GM23338 (cell line): Measurements from ENCODE around the gene VAPB. TPM values are rescaled to one million over a fixed set of nuclear protein-coding genes. Genes with fewer than 3 reads are reported as not detected.

ENCODE experiments used
- ATAC-seq: fragments of 200-7000 bp; cut with Tn5 transposase; 3 replicates; pipeline ENCODE4 v1.9.1; 2020
- DNase-seq: peaks from one replicate; pipeline ENCODE4 v3.0.0-alpha.2; 2015; ENCODE audit warnings: low spot score
- H2AFZ ChIP-seq: fragments of 200-600 bp; sonication (generic); 2 replicates; pipeline ENCODE4 v1.8.0; 2016; ENCODE audit warnings: antibody characterized with exemption, mild to moderate bottlenecking, moderate library complexity
- H3F3A ChIP-seq: fragments of 200-600 bp; sonication (generic); replicated peaks from 2 replicates; pipeline ENCODE4 v1.8.0; 2017; ENCODE audit warnings: antibody characterized with exemption, mixed run types, low read depth
- H3K27ac ChIP-seq: fragments of 200-600 bp; sonication (generic); 2 replicates; pipeline ENCODE4 v1.6.1; 2016; ENCODE audit warnings: low read depth
- H3K27me3 ChIP-seq: fragments of 200-600 bp; sonication (generic); 2 replicates; pipeline ENCODE4 v1.8.0; 2016; ENCODE audit warnings: mild to moderate bottlenecking, mixed run types, moderate library complexity; ENCODE audit not compliant: insufficient read depth
- H3K36me3 ChIP-seq: fragments of 200-600 bp; sonication (generic); 2 replicates; pipeline ENCODE4 v1.8.0; 2016; ENCODE audit warnings: mild to moderate bottlenecking; ENCODE audit not compliant: insufficient read depth
- H3K4me1 ChIP-seq: fragments of 200-600 bp; sonication (generic); 2 replicates; pipeline ENCODE4 v1.8.0; 2016; ENCODE audit warnings: mild to moderate bottlenecking, moderate library complexity; ENCODE audit not compliant: insufficient read depth
- H3K4me2 ChIP-seq: fragments of 200-600 bp; sonication (generic); 2 replicates; pipeline ENCODE4 v1.7.1; 2017; ENCODE audit warnings: mixed run types
- H3K4me3 ChIP-seq: fragments of 200-600 bp; sonication (generic); 2 replicates; pipeline ENCODE4 v1.6.1; 2016; ENCODE audit warnings: mixed run types
- H3K79me2 ChIP-seq: fragments of 200-600 bp; sonication (generic); replicated peaks from 2 replicates; pipeline ENCODE4 v1.8.0; 2017; ENCODE audit warnings: mild to moderate bottlenecking; ENCODE audit not compliant: insufficient read depth
- H3K9me2 ChIP-seq: fragments of 200-600 bp; sonication (generic); 2 replicates; pipeline ENCODE4 v1.8.0; 2017; ENCODE audit not compliant: insufficient read depth
- H4K20me1 ChIP-seq: fragments of 200-600 bp; sonication (generic); replicated peaks from 2 replicates; pipeline ENCODE4 v1.8.0; 2017; ENCODE audit warnings: mild to moderate bottlenecking; ENCODE audit not compliant: insufficient read depth
- H3K27ac Mint-ChIP-seq: 2 replicates; pipeline ENCODE4 v1.8.0; 2020; ENCODE audit warnings: inconsistent platforms, mild to moderate bottlenecking, moderate library complexity, mixed read lengths
- H3K27me3 Mint-ChIP-seq: 3 replicates; pipeline ENCODE4 v1.8.0; 2022; ENCODE audit warnings: low read depth, mild to moderate bottlenecking, moderate library complexity, mixed read lengths, inconsistent platforms; ENCODE audit not compliant: insufficient read depth, poor library complexity
- H3K36me3 Mint-ChIP-seq: 3 replicates; pipeline ENCODE4 v1.8.0; 2021; ENCODE audit warnings: low read depth, mild to moderate bottlenecking, inconsistent platforms, moderate library complexity, mixed read lengths
- H3K4me1 Mint-ChIP-seq: 3 replicates; pipeline ENCODE4 v1.8.0; 2020; ENCODE audit warnings: mild to moderate bottlenecking, inconsistent platforms, mixed read lengths
- H3K4me3 Mint-ChIP-seq: 3 replicates; pipeline ENCODE4 v1.8.0; 2021; ENCODE audit warnings: moderate library complexity, mild to moderate bottlenecking, inconsistent platforms, mixed read lengths
- H3K9me3 Mint-ChIP-seq: 3 replicates; pipeline ENCODE4 v1.8.0; 2020; ENCODE audit warnings: moderate library complexity, mild to moderate bottlenecking, inconsistent platforms, mixed read lengths
- CREB1 ChIP-seq: fragments of 250-450 bp; sonication (Bioruptor Pico); IDR thresholded peaks from 2 replicates; pipeline ENCODE4 v1.5.0; 2020; ENCODE audit warnings: low read depth, mild to moderate bottlenecking, moderate library complexity
- CTCF ChIP-seq, 2 experiments: fragments of 200-600 bp in 1 of 2; sonication (generic) in 1 of 2; conservative IDR thresholded peaks; 2 replicates each; pipeline versions ENCODE4 v1.5.1 to v1.6.1; 2016 to 2017; ENCODE audit warnings: antibody characterized with exemption in 2 of 2, low read depth in 2 of 2, mild to moderate bottlenecking in 2 of 2, moderate library complexity in 1 of 2
- ETS1 ChIP-seq: IDR thresholded peaks from 2 replicates; pipeline ENCODE4 v1.6.1; 2016; ENCODE audit warnings: antibody characterized with exemption
- EZH2 ChIP-seq: fragments of 200-600 bp; sonication (generic); IDR thresholded peaks from one replicate; pipeline ENCODE4 v1.8.0; 2017; ENCODE audit warnings: antibody characterized with exemption, mild to moderate bottlenecking, low read depth; ENCODE audit not compliant: unreplicated experiment
- EZH2phosphoT487 ChIP-seq: fragments of 200-600 bp; sonication (generic); IDR thresholded peaks from one replicate; pipeline ENCODE4 v1.8.1; 2018; ENCODE audit warnings: antibody characterized with exemption; ENCODE audit not compliant: unreplicated experiment
- JUNB ChIP-seq: IDR thresholded peaks from one replicate; pipeline ENCODE4 v1.6.1; 2016; ENCODE audit warnings: antibody characterized with exemption; ENCODE audit not compliant: unreplicated experiment
- NANOG ChIP-seq: IDR thresholded peaks from 2 replicates; pipeline ENCODE4 v1.6.1; 2016; ENCODE audit warnings: antibody characterized with exemption, borderline replicate concordance
- POLR2AphosphoS5 ChIP-seq: IDR thresholded peaks from 2 replicates; pipeline ENCODE4 v1.6.1; 2016; ENCODE audit warnings: antibody characterized with exemption, low read depth
- REST ChIP-seq: IDR thresholded peaks from one replicate; pipeline ENCODE4 v1.6.1; 2018; ENCODE audit warnings: antibody characterized with exemption; ENCODE audit not compliant: unreplicated experiment
- STAT1 ChIP-seq: IDR thresholded peaks from one replicate; pipeline ENCODE4 v1.6.1; 2016; ENCODE audit warnings: antibody characterized with exemption; ENCODE audit not compliant: unreplicated experiment
- ZNF114 ChIP-seq: fragments of 250-450 bp; sonication (Bioruptor Pico); IDR thresholded peaks from 2 replicates; pipeline ENCODE4 v1.5.0; 2020; ENCODE audit warnings: mild to moderate bottlenecking, moderate library complexity
- ZNF331 ChIP-seq: fragments of 250-450 bp; sonication (Bioruptor Pico); IDR thresholded peaks from 2 replicates; pipeline ENCODE4 v1.5.0; 2020; ENCODE audit warnings: low read depth, mild to moderate bottlenecking, moderate library complexity
- ZNF462 ChIP-seq: fragments of 250-450 bp; sonication (Bioruptor Pico); IDR thresholded peaks from 2 replicates; pipeline ENCODE4 v1.5.0; 2020; ENCODE audit warnings: mild to moderate bottlenecking, moderate library complexity
- polyA plus RNA-seq: library from polyadenylated mRNA; unstranded; fragments of >200 nt; fragmentation: Nextera tagmentation; extraction: Ambion mirVana; gene quantifications from 2 replicates; pipeline ENCODE4 v1.2.1, GENCODE V29; 2016
- total RNA-seq: library from RNA; depleted of rRNA; stranded (reverse); fragments of >200 nt; shearing (Covaris generic); gene quantifications from 2 replicates; pipeline ENCODE4 v1.2.3, GENCODE V29; 2014

VAPB gene
- total and polyA plus RNA-seq, 2 experiments from 2014 or later = 18.8 to 22.9 TPM

- Histone ChIP-seq H3K27ac (no peak overlapping the region), H3K9me2 (no peaks in the 10 kb centered on the region), H3K4me2 (no peak overlapping the region), H3K4me3 (no peak overlapping the region), H3K4me1 (peaks cover 3% of the 10 kb centered on the region; the same call in 1 of the 2 replicates), H4K20me1 (no peaks in the 10 kb centered on the region), H3K79me2 (no peaks in the 10 kb centered on the region), H3F3A (no peaks in the 10 kb centered on the region), H2AFZ (no peak overlapping the region), H3K27me3 (no peaks in the 10 kb centered on the region), H3K36me3 (0 out of 2 replicates have a peak, but pooled peaks cover 3% of the 10 kb centered on the region)
- Mint-ChIP-seq H3K27me3 (peaks cover 2% of the 10 kb centered on the region), H3K27ac (no peak overlapping the region), H3K4me3 (no peak overlapping the region), H3K9me3 (no peaks in the 10 kb centered on the region), H3K4me1 (peaks cover 7% of the 10 kb centered on the region), H3K36me3 (peaks cover 8% of the 10 kb centered on the region; the same call in 1 of the 3 replicates)
- no peak for ATAC-seq
- no peak for DNase-seq
- no peak for TF ChIP-seq POLR2AphosphoS5
- no peak for TF ChIP-seq REST
- no peak for TF ChIP-seq ETS1
- no peak for TF ChIP-seq JUNB
- TF ChIP-seq STAT1 = no peak
- no peak for TF ChIP-seq ZNF331 (CRISPR knock-in tag)
- TF ChIP-seq EZH2 = no peak
- no peak for TF ChIP-seq CREB1 (CRISPR knock-in tag)
- TF ChIP-seq NANOG = no peak
- TF ChIP-seq ZNF114 (CRISPR knock-in tag) = no peak
- no peak for TF ChIP-seq ZNF462 (CRISPR knock-in tag)
- no peak for TF ChIP-seq CTCF (conservative IDR thresholded peaks at IDR 0.05; ENCODE audit: low read depth in 2 of 2)
- TF ChIP-seq EZH2phosphoT487 = no peak
Measured at GRCh38 chr20:58362206-58362516, 26.9 kb upstream of the VAPB start.
